ENCODE results near the gene PLEKHA5.
A peak's percentile ranks its signal among the peaks of the same experiment; 100 is the strongest.
"Not testable (repeated sequence)": the region's sequence is repeated elsewhere in the genome, so short reads cannot be mapped to it uniquely, and the experiment has no call there.

Gene PLEKHA5

DNA sequence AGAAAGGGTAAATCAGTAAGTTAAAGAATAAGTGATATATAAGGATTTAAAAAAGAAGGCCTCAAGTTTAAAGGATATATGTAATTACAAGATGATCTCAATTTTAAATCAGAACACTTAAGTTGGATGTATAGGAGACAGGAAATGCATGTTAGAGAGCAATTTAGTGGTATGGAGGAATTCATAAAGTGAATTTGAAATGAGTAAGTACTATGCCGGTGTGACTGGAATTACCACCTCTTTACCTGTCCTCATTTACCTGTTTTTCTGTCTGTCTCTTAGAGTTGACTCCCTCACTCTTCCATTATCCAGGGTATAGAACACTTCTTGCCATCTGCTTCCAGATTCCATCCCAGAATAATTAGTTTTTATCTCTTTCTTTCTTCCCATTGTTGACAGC is 73.5 kb downstream of the PLEKHA5 start:
- no peak for DNase-seq

DNA sequence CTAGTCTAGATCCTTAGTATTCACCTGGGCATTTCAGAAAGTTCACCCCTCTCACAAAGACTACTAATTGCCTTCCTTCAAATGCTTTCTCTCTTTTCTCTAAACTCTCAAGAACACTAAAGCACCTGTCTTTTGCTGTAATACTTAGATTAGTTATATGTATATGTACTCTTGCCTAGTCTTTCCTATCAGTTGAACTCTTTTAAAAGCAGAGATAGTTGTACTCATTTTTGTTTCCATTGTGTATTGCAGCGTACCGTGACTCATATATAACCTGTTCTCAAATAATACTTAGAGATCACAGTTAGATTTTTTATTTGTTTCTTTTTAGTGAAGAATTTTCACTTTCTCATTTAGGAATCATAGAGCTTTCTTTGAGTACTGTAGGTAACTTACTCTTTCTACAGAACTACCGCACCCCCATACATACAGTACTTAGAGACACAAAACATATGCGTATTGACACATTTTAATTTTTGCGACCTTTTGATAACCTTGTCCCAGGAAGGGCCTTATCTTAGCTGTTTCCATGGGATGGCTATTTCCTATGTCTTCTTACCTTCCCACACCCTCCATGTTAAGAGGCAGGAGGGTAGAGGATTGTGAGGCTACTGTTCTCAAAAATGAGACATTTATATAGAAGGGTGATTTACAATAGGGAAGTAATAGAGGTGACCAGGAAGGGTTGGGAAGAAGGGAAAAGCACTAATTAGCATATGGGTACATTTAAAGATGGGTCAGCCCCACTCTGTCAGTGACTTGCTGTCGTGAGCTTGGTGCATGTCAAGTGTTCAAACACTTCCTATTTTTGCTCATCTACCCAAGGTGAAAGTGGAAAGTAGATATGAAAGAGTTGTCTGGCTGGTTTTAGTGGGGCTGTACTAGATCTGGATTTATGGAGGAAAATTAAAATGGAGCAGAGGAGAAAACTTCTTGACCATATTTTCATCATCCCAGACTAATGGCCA is 74.3 kb downstream of the PLEKHA5 start:
- no peak for DNase-seq

DNA sequence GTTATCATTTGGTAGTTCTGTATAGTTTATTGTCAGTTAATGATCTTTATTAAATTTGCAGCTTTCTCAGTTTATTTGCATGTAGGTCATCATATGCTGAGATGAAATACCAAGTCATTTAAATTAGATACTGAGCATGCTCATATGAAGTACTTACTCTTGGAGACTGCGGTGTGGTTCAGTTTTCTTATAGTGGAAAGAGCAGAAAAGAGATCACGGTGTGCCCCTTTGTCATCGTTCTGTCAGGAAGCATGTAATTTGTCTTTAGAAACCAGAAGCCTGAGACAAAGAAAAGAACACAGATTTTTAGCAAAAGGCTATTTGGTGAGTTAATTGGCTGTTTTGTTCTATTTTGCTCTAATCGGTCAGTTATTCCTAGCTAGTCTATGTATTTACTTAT is 75.6 kb downstream of the PLEKHA5 start:
- DNase-seq: no peak

DNA sequence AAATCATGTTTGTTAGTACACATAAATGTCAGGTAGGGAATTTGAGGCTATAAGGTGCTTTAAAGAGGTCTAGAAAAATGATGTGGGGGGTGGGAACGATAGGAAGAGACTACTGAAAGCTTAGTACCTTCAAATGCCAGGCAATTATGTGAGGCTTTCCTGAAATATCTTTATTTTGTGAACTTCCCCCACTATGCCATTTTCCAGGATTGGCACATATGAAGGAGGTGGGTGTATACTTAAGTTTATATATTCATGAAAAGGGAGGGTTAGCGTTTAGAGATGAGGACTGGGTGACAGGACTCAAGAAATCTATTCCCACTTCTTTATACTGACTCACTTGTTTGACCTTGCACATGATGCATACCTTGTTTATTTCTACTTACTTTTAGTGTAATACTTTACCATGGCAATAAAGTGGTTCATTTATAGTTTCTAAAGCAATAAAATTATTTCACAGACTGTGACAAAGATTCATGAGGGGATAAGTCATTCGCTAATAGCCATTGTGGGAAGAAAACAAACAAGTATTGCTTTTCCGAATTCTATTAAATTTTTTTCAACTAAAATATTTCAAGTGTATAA is 77.1 kb downstream of the PLEKHA5 start:
- no peak for DNase-seq

DNA sequence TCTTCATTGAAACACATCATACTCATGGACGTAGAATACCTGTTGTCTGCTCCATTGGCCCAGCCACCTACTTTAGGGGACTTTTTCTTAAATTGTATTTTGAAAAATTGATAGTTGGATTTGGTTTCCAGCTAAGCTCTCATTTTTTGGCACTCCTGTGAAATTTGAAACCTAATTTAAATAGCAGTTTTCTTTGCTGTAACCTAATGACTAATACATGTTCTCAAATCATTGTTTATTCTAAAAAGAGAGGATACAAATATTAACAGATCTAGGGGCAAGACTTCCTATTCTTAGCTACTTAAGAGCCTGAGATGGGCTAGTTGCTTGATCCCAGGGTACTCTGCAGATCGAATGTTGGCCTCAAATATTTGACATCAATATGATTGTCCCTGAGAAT is 78.9 kb downstream of the PLEKHA5 start:
- peak; percentile 53 for DNase-seq

DNA sequence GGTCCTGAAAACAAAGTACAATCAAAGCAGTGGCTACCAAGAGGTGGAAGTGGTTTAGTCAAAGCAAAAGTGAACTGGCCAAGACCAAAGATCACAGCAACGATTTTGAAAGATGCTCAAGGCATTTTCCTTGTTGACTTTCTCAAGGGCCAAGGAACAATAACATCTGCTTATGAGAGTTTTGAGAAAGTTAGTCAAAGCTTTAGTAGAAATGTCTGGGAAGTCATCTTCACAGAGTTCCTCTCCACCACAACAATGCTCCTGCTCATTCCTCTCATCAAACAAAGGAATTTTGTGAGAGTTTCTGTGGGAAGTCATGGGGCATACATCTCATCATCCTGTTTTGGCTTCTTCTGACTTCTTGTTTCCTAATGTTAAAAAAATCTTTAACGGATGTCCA is 80.1 kb downstream of the PLEKHA5 start:
- DNase-seq: no peak

DNA sequence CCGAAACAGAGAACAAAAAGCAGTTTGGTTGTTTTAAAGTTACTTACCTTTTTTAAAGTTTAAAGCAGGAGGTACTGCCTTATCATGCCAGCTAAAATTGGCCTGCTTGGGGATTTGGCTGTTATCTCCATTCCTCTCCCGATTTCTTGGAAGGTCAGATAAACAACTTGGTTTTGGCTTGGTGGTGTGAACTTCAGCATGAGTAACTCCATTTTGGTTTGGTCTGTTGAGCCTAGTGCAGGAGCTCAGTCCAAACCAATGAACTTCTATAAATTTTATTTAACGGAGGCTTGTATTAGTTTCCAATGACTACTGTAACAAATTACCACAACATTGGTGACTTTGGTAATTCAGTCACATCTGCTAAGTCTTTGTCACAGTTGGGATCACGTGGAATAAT is 82.3 kb downstream of the PLEKHA5 start:
- no peak for DNase-seq

DNA sequence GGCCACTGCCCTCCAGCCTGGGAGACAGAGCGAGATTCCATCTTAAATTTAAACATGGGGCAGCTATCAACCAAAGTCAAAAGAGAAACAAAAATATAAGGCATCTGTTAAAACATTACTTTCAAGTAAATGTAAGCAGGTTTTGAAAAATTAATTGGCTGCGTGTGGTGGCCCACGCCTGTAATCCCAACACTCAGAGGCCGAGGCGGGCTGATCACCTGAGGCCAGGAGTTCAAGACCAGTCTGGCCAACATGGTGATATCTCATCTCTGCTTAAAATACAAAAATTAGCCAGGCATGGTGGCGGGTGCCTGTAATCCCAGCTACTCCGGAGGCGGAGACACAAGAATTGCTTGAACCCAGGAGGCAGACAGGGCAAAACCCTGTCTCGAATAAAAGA is 82.7 kb downstream of the PLEKHA5 start:
- DNase-seq: no peak

DNA sequence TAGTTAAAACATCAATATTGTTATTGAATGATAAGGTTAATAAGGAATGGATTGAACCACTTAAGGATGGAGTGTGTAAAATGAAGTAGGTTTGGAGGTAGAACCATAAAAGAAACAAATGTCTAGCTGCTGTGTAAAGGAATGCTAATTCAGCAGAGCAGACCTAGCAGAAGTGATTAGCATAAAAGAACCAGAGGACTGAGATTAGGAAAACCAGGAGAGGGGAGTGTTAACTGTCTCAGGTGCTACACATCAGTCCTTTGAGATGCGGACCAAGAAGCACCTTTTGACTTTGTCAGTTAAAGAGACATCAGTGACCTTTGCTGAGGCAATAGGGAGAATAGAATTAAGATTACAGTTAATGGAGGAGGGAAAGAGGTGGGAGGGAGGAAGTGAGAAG is 84.5 kb downstream of the PLEKHA5 start:
- DNase-seq: no peak

DNA sequence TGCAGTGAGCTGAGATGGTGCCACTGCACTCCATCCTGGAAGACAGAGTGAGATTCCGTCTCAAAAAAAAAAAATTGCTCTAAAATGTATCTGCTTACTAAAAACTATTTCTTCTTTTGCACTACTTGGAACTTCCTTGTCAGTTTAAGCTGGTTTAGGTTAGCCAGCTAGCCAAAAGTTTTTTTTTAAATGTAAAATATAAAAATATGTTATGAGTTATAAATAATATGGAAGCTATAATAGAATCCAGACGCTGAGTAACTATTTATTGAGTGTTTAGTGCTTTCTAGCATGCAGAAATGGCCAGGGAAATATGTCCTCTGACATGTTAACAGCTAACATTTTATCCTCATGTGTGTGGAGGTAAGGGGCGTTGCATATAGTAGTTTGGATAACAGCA is 85.6 kb downstream of the PLEKHA5 start:
- no peak for DNase-seq

DNA sequence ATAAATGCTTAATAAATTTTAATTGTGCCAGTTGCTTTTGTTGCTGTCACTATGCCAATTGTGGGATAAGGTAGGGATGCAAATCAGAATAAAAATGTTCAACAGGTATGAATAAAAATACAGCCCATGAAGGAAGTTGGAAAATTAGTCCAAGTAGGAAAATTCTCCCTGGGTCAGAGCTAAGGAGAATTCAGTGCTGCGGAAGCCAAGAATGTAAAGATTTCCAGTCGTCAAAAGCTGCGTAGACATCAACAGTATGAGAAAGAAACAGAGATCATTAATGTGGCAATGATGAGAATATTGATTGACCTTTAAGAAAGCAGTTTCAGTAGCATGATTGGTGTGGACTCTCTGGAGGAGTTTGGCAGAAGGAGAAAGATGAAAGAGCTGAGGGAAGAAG is 87.9 kb downstream of the PLEKHA5 start:
- no peak for DNase-seq

DNA sequence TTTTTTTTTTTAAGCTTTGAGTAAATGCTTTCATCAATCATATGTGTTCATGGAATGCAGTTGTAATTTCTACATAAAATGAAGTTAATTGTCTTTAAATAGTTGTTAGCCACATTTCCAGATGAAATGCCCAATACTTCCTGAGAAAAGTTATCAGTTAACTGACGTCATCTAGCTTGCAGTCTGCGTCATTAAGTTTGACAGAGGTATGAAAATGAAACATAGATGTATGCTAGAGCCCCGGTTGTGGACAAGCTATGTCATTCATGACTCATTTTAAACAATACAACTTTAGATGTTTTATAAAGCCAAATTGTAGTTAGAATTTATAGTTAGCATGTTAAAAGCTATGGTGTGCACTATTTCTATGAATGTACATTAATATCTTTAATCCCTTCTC is 90.7 kb downstream of the PLEKHA5 start:
- DNase-seq: peak; percentile 70

DNA sequence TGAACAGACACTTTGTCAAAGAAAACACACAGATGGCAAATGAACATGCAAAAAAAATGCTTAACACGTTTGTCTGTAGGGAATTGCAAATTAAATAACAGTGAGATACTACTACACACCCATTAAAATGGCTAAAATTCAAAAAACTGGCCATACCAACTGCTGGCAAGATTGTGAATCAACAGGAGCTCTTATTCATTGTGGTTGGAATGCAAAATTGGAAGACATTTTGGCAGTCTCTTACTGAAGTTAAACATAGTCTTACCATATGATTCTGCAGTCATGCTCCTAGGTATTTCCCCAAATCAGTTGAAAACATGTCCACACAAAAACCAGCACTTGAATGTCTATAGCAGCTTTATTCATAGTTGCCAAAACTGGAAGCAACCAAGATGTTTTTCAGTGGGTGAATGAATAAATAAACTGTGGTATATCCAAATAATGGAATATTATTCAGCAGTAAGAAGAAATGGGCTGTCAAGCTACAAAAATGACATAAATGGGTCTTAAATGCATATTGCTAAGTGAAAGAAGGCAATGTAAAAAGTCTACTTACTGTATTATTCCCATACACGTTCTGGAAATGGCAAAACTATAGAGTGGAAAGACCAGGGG is 91.4 kb downstream of the PLEKHA5 start:
- DNase-seq: peak; percentile 72

DNA sequence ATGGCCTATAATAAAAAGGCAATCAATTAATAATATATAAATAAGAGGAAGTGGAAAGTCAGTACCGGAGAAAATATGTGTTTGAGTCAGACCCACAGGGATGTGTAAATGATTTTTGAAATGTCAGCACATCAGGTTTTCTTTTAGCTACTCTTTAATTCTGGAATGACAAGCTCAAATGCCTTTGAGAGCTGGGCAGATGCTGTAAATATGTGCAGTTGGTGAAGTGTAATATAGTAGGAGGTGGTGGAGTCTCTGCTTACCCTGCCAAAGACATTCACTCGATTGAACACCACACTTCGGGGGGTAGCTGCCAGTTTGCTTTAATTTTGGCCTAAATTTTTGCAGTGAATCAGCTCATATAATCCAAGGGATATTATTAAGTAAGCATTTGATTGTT is 93.0 kb downstream of the PLEKHA5 start:
- DNase-seq: no peak

DNA sequence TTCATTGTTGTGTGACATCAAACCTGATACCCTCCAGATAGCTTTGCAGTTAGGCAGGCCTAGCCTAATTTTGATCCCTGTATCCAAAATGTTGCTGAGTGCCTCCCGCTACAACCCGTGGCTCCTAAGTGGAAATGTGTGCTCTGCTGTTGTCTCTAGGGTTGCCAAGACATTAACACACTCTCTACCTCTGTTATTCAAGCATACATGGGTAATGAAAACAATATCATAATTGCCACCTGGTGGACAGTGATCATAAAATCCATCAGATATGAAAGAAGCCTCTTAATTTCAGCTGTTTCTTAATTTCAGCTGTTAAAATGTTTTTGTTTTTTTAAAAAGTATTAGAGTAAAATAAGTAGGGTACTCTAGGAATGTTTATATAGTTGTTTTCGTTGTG is 93.5 kb downstream of the PLEKHA5 start:
- DNase-seq: peak; percentile 44

DNA sequence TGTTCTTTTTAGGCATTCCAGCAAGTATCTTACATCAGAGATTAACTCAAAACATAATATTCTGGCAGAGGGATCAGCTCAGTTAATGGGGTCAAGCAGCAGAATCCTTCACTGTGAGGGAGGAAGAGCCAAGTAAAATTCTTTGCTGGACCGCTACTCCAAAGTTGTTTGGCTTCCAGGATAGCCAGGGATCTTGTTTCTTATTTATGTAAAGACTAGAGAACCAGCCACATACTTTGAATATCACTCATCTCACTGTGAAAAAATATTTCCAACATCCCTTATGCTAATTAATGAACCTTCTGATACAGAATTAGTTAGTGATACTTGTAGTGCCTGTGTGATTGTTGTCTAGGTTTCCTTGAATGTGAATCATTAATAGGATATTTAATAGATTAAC is 94.2 kb downstream of the PLEKHA5 start:
- DNase-seq: peak; percentile 20

DNA sequence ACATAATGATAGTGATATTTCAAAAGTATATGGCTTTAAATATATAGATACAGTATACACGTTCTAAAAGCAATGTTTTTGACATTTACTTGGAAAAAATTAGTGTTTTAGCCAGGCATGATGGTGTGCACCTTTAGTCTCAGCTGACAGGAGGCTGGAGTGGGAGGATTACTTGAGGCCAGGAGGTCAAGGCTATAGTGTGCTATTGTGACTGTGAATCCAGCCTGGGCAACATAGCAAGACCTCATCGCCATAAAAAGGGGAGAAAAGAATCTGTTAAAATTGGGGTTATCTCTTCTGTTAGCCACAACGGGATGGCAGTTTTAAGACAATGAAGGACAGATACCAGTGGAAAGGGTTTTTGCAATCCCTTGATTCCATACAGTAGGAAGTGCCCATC is 95.2 kb downstream of the PLEKHA5 start:
- no peak for DNase-seq

DNA sequence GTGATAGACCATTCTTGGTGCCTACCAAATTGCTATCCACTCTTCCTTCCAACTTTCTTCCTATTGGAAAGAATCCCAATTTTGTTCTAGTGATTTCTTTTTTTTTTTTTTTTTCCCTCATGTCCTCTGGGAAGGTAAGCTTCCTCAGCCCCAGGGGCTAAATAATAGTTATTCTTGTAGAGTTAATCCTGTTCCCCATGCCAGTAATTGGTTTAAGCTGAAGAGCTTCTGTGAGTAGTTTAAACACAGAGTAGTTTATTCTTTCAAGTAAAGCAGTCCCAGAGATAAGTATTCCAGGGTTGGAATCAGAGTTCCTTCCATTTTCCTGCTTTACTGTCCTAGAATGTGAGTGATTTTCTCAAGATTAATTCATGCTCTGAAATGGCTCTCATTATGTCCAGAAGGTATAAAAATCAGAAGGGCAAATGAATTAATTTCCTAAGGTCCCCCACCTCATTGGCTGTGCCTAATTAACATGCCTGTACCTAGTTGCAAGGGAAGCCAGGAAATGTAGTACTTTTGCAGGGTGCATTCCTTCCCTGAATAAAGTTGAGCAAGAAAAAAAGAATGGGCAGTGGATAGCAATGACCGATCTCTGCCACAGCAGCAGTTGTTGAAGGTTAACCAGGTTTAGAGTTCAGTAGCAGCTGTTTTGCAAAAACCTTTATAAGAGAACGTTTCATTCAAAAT is 97.8 kb downstream of the PLEKHA5 start:
- DNase-seq: no peak

DNA sequence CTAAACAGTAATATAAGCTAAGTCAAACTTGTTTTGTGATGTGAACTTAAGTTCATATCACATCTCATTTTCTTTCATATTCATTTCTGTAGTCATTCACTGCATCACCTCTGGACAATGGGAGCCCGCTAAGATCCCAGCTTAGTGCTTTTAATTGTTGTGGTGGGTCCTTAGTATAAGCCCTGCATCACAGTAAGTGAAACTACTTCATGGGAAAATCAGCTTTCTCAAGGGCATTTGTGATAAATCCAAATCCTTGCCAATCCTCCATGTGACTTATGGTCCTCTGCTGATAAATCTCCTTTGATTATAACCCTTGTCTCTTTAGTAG is 98.3 kb downstream of the PLEKHA5 start:
- DNase-seq: no peak

DNA sequence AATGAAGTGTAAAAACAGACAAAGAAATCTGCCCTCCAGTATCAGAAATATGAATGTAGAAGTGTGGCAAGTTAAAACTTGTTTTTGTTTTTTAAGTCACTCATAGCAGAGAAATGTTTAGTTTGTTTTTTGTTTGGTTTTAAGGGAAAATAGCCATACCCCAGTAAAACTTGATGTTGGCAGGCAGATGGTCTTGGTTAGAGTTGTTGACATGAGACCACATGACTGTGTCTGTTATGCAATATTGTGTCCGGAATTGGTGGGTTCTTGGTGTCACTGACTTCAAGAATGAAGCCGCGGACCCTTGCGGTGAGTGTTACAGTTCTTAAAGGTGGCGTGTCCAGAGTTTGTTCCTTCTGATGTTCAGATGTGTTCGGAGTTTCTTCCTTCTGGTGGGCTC is 99.5 kb downstream of the PLEKHA5 start:
- not testable (repeated sequence) for DNase-seq

DNA sequence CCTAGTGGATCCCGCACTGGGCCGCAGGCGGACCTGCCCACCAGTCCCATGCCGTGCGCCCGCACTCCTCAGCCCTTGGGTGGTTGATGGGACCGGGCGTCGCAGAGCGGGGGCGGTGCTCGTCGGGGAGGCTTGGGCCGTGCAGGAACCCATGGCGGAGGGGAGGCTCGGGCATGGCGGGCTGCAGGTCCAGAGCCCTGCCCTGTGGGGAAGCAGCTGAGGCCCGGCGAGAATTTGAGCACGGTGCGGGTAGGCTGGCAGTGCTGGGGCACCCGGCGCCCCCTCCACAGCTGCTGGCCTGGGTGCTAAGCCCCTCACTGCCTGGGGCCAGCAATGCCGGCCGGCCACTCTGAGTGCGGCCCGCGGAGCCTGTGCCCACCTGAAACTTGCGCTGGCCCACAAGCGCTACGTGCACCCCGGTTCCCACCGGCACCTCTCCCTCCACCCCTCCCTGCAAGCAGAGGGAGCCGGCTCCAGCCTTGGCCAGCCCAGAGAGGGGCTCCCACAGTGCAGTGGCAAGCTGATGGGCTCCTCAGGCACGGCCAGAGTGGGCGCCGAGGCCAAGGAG is 100.8 kb downstream of the PLEKHA5 start:
- no peak for DNase-seq

DNA sequence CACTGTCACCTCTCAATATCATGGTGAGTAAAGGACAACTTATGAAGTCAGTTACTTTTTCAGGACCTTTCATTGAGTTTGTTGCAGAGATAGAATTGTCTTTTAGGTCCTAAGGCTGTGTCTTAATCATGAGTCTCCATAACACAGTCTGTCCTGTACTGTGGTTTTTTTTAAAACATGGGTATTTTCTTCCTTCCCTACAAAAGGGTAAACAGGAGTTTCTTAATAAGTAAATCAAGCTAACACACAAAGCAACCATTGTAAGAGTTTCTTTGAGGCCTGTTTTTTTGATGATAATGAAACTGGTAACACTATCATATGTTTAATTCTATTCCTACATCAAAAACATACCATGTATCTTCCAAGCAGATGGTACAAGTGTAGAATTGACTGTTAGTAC is 101.4 kb downstream of the PLEKHA5 start:
- no peak for DNase-seq

DNA sequence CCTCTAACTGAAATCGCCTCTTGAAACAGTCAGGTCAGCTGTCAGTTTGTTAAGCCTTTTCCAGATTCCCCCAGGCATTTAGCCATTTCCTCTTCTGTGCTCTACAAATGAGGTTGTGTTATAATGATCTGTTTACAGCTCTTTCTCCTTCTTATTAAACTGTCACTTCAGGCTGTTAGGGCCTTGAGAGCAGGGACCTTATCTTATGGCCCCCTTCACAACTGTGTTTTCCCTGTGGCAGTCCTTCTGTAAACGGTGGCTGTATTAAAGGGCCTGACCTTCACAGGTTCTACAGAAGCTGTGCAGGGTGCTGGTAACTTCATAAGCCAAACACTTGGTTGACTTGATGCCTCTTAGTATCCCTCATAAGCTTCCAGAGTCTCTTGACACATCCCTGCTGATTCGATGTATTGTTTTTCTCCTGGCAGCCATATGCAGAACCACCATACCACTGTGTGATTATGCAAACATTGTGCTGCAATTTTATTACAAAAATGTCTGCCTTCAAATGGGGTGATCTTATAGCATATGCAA is 104.7 kb downstream of the PLEKHA5 start:
- DNase-seq: peak; percentile 45
